Adipocyte (in vitro differentiated cells): ENCODE data around the gene ZMYND10.

ENCODE experiments used
- DNase-seq: peaks from one replicate; pipeline ENCODE4 v3.0.0-alpha.2; 2015; ENCODE audit warnings: low read depth
- H3K27me3 ChIP-seq: replicated peaks from 2 replicates; pipeline ENCODE4 v1.7.0; 2013; ENCODE audit warnings: mild to moderate bottlenecking, low read length, moderate library complexity; ENCODE audit not compliant: control insufficient read depth, insufficient read depth
- H3K36me3 ChIP-seq: 2 replicates; pipeline ENCODE4 v1.7.0; 2013; ENCODE audit warnings: low read length, mild to moderate bottlenecking, moderate library complexity; ENCODE audit not compliant: control insufficient read depth, insufficient read depth, severe bottlenecking
- H3K4me1 ChIP-seq: 2 replicates; pipeline ENCODE4 v1.7.0; 2013; ENCODE audit warnings: mild to moderate bottlenecking, low read length, moderate library complexity; ENCODE audit not compliant: control insufficient read depth, insufficient read depth
- H3K4me3 ChIP-seq: 2 replicates; pipeline ENCODE4 v1.7.0; 2013; ENCODE audit warnings: mild to moderate bottlenecking, low read length, moderate library complexity
- H3K9ac ChIP-seq: 2 replicates; pipeline ENCODE4 v1.7.0; 2013; ENCODE audit warnings: mild to moderate bottlenecking, low read length, moderate library complexity
- H3K9me3 ChIP-seq: 2 replicates; pipeline ENCODE4 v1.7.0; 2013; ENCODE audit warnings: mild to moderate bottlenecking, low read length, moderate library complexity; ENCODE audit not compliant: control insufficient read depth

The ZMYND10 gene

GRCh38 chr3:50322115-50322385 is 23.5 kb downstream of the ZMYND10 start:
- H3K27me3 ChIP-seq = no peaks in the 10 kb centered on the region
- peak overlapping the region; percentile 84 for H3K4me3 ChIP-seq
- H3K9me3 ChIP-seq = no peaks in the 10 kb centered on the region
- peaks cover 34% of the 10 kb centered on the region for H3K36me3 ChIP-seq
- DNase-seq = no peak
- H3K9ac ChIP-seq = peak overlapping the region; percentile 71
- peaks cover 19% of the 10 kb centered on the region for H3K4me1 ChIP-seq

GRCh38 chr3:50321336-50322114 is 24.0 kb downstream of the ZMYND10 start:
- Histone ChIP-seq H3K9ac (peak overlapping the region; percentile 88), H3K4me3 (peak overlapping the region; percentile 84), H3K36me3 (peaks cover 34% of the 10 kb centered on the region), H3K27me3 (no peaks in the 10 kb centered on the region), H3K4me1 (peaks cover 16% of the 10 kb centered on the region), H3K9me3 (no peaks in the 10 kb centered on the region)
- peak; percentile 96 for DNase-seq

GRCh38 chr3:50320853-50321335 is 24.6 kb downstream of the ZMYND10 start:
- Histone ChIP-seq H3K27me3 (no peaks in the 10 kb centered on the region), H3K9me3 (no peaks in the 10 kb centered on the region), H3K4me1 (peaks cover 16% of the 10 kb centered on the region), H3K9ac (peak overlapping the region; percentile 88), H3K36me3 (peaks cover 33% of the 10 kb centered on the region), H3K4me3 (peak overlapping the region; percentile 84)
- DNase-seq = peak; percentile 94

GRCh38 chr3:50319894-50320625 is 25.5 kb downstream of the ZMYND10 start:
- Histone ChIP-seq H3K36me3 (peaks cover 28% of the 10 kb centered on the region), H3K9me3 (no peaks in the 10 kb centered on the region), H3K4me1 (peaks cover 16% of the 10 kb centered on the region), H3K4me3 (peak overlapping the region; percentile 84), H3K9ac (peak overlapping the region; percentile 88), H3K27me3 (no peaks in the 10 kb centered on the region)
- no peak for DNase-seq

GRCh38 chr3:50319181-50319893 is 26.2 kb downstream of the ZMYND10 start:
- Histone ChIP-seq H3K9me3 (no peaks in the 10 kb centered on the region), H3K9ac (no peak overlapping the region), H3K4me3 (no peak overlapping the region), H3K36me3 (peaks cover 28% of the 10 kb centered on the region), H3K27me3 (no peaks in the 10 kb centered on the region), H3K4me1 (peaks cover 19% of the 10 kb centered on the region)
- no peak for DNase-seq

- Histone ChIP-seq H3K27me3 (no peaks in the 10 kb centered on the region), H3K36me3 (peaks cover 28% of the 10 kb centered on the region), H3K4me3 (no peak overlapping the region), H3K9ac (no peak overlapping the region), H3K9me3 (no peaks in the 10 kb centered on the region), H3K4me1 (peaks cover 26% of the 10 kb centered on the region)
- DNase-seq = no peak
Observed at GRCh38 chr3:50318615-50319014, 26.9 kb downstream of the ZMYND10 start.

GRCh38 chr3:50318163-50318562 is 27.4 kb downstream of the ZMYND10 start:
- Histone ChIP-seq H3K4me1 (peaks cover 31% of the 10 kb centered on the region), H3K4me3 (no peak overlapping the region), H3K27me3 (no peaks in the 10 kb centered on the region), H3K36me3 (peaks cover 28% of the 10 kb centered on the region), H3K9me3 (no peaks in the 10 kb centered on the region), H3K9ac (no peak overlapping the region)
- DNase-seq = no peak

- Histone ChIP-seq H3K4me3 (no peak overlapping the region), H3K36me3 (peaks cover 28% of the 10 kb centered on the region), H3K4me1 (peaks cover 31% of the 10 kb centered on the region), H3K27me3 (no peaks in the 10 kb centered on the region), H3K9ac (no peak overlapping the region), H3K9me3 (no peaks in the 10 kb centered on the region)
- DNase-seq = no peak
Observed at GRCh38 chr3:50317300-50317699, 28.2 kb downstream of the ZMYND10 start.

- H3K9ac ChIP-seq = no peak overlapping the region
- peaks cover 28% of the 10 kb centered on the region for H3K36me3 ChIP-seq
- H3K4me1 ChIP-seq = peaks cover 25% of the 10 kb centered on the region
- no peaks in the 10 kb centered on the region for H3K27me3 ChIP-seq
- DNase-seq = no peak
- no peaks in the 10 kb centered on the region for H3K9me3 ChIP-seq
- H3K4me3 ChIP-seq = no peak overlapping the region
Observed at GRCh38 chr3:50316657-50317242, 28.8 kb downstream of the ZMYND10 start.

GRCh38 chr3:50314816-50315215 is 30.7 kb downstream of the ZMYND10 start:
- no peak for DNase-seq
- H3K4me1 ChIP-seq = peaks cover 17% of the 10 kb centered on the region
- no peak overlapping the region for H3K4me3 ChIP-seq
- no peaks in the 10 kb centered on the region for H3K27me3 ChIP-seq
- H3K9ac ChIP-seq = no peak overlapping the region
- no peaks in the 10 kb centered on the region for H3K9me3 ChIP-seq
- peaks cover 28% of the 10 kb centered on the region for H3K36me3 ChIP-seq

- no peaks in the 10 kb centered on the region for H3K27me3 ChIP-seq
- no peaks in the 10 kb centered on the region for H3K9me3 ChIP-seq
- H3K4me3 ChIP-seq = no peak overlapping the region
- H3K4me1 ChIP-seq = peaks cover 15% of the 10 kb centered on the region
- no peak for DNase-seq
- H3K36me3 ChIP-seq = peaks cover 26% of the 10 kb centered on the region
- no peak overlapping the region for H3K9ac ChIP-seq
Observed at GRCh38 chr3:50314342-50314741, 31.2 kb downstream of the ZMYND10 start.
